HG02884 (cell line): ENCODE data around the gene AMIGO2.

ENCODE experiments used
- ATAC-seq: cut with Tn5 transposase; IDR thresholded peaks from one replicate; pipeline ENCODE4 v1.9.1; 2021; ENCODE audit warnings: mild to moderate bottlenecking, moderate library complexity; ENCODE audit not compliant: unreplicated experiment

AMIGO2 gene

DNA sequence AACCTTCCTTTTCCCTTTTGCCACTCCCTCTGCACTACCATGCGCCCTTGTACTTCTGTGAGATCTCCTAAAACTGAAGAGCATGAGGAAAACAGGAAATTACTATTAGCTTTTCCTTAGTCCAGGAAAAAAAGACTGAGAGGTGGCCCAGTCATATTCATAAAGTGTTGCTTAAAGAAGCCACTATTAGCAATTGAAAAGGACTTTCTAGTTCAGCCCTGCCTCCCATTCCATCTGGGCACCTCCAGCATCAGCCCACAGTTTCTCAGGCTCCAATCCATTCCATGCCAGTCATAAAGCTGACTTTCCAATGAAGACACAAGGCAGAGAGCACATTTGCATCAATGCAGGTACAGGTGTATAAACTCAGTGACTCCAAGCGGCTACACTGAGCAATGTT, 19.9 kb upstream of the AMIGO2 start:
- no peak for ATAC-seq

GRCh38 chr12:47098099-47098498, 18.3 kb upstream of the AMIGO2 start:
- ATAC-seq = no peak

DNA sequence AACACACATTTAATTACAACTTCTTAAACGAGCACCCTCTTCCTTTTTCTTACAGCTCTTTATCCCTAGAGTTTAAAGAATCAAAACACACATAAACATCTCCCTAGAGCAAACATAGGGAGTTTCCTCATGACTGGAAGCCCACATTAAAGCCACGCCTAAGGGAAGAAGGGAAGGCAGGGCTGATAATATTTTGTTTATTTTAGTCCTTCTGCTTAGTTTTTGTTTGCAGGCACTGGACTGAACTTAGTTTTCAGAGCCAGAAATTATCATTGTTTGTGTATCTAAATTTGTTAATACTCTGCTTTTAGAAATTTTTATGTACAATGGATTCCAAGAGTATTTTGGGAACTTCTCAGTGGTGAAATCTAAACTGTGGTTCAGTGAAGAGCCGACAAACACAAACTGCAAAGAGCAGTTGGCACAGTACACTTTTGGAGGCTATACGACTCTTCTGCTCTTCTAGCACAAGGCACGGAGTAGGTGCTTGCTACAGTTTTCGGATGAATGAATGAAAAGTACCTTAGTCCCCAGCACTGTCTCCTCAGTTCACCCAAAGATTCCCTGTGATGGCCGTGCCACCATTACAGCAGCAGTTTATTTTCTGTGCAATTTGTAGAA, 17.6 kb upstream of the AMIGO2 start:
- ATAC-seq = no peak

GRCh38 chr12:47095446-47096236, 15.9 kb upstream of the AMIGO2 start:
- no peak for ATAC-seq

GRCh38 chr12:47094804-47095203, 15.0 kb upstream of the AMIGO2 start:
- no peak for ATAC-seq

DNA sequence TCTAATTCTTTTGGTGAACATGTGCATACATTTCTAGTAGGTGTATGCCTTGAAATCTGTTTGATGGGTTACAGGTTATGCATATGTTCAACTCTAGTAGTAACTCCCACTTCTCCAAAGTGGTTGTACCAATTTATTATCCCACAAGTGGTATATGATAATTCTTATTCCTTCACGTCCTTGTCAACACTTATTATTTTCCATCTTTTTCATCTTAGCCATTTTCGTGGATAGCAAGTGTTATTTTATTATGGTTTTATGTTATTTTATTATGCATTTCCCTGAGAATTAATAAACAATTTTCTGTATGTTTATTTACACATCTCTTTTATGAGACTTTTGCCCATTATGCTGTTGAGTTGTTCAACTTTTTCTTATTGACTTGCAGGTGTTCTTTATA, 11.2 kb upstream of the AMIGO2 start:
- no peak for ATAC-seq

DNA sequence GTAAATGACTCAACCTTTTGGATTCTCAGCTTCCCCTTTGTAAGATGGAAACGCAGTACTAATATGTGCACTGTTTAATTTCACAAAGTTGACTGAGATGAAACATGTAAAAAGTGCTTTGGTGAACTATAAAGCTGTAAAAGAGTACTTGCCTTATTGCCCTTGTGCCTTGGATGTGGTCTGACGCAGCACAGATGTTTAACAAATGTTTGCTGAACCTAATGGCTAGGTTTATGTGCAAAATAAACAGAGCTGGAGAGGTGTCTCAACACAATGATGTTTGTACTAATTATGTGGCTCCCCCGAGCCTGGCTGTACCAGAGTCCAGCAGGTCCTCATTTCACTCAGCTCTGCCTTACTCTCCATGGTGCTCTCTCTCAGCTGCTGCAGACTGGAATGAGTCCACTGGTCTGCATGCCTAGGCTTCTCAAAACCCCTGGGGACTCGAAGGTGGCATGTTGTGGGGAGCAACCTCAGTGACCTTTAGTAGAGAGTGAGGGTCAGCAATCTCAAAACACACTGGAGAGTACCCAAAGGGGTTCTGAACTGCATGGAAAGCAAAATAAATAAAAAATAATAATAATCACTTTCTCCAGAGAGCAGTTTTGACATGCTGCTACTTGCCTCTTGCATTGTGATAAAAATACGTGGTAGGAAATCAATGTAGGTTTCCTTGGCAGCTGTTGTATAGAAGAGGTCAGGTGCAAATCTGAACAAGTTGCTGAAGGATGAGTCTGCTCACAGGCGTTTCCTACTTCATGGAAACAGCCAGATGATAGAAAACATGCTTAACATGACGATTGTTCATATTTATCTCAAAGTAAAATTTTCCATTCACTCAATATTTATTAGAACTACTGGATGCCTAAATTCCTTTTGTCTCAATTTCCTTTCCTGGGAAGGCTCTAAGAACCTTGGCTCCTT, 8.5 kb upstream of the AMIGO2 start:
- ATAC-seq = no peak

GRCh38 chr12:47087088-47087688, 7.4 kb upstream of the AMIGO2 start:
- ATAC-seq = no peak

DNA sequence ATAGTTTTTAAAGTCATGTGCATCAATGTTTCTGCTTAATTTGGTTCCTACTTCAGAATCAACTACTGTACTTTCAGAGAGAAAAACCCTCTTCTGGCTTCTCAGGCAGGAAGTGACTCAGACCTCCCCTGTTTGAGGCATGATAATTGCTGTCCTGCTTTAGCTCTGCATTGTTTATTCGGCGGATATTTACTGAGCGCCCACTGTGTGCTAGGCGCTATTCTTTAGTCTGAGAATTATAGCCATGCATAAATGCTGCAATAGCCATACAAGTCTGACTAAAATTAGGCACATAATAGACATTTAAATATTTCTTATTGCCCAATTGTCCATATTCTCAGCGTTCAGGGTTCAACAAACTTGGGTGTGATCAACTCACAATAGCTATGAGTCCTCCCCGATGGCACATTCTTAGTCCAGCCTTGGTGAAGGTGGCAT, 6.1 kb upstream of the AMIGO2 start:
- ATAC-seq = no peak

- ATAC-seq = no peak
These were observed 4.4 kb upstream of the AMIGO2 start for GRCh38 chr12:47084172-47084571.

DNA sequence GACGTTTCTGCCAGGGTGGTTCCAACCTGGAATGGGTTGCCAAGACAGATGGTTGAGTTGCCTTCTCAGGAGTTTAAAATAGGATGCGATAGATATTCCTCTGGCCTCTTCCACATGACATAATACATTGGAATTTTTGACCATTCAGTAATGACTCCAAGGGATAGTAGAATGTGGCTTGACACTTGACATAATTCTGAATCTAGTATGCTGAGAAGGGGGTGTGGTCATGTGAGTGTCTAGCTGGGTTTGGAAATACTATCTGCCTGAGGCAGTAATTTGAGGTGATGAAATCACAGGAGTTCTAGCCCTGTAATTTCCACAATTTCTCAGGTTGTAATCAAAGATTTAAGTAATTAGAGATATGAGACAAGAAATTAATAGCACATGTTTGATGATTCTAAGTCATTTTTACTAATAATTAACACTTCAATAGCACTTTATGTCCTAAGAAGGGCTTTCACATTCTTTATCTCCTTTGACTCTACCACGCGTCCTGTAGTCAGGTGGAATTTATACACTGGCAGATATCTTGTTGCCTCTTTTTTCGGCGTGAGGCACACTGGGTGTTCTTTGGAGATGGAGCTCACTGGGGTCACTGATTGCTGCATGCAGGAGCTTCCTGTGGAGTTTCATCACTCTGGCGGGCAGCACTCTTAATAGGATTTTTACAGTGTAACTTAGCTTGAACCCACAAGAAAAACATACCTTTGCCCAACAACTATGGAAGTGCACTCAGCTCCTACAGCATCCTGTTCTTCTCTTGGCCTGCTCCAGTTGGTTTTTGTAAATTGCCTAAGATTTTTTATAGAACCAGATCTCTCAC, 3.2 kb upstream of the AMIGO2 start:
- ATAC-seq = no peak

- ATAC-seq = no peak
These were observed 2.5 kb upstream of the AMIGO2 start for GRCh38 chr12:47082283-47082682.

DNA sequence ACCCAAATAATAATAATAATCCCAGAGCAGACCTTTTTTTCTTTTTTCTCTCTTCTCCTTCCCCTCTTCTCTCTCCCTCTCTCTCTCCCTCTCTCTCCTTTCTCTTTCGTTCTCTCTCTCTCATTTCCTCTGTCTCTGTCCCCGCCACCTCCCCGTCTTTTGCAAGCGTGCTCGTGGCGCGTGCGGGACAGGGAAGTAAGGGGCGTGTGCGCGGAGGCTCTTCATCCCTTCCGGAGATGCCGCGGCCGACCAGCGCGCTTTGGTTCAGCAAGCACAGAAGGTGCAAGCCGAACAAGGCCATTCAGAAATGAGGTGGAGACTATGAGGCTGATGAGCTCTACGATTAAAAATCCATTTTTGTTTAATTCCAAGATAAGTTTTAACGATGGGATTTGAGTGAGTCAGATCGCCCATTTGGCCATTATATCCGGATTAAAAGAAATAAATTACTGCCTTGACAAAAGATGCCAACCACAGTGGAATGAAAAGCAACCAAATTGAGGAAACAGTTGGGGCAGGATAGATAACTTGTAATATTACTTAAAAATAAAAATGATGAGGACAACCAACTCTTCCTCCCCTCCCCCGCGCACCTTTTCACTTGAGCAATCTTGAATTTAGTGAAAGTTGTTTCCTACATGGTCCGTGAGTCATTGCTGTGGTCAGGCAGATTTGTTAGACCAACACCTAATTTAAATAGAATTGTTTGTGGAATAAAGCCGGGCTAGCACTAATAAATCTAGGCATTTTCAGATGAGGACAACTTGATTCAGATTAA, 1.2 kb upstream of the AMIGO2 start:
- ATAC-seq = no peak

DNA sequence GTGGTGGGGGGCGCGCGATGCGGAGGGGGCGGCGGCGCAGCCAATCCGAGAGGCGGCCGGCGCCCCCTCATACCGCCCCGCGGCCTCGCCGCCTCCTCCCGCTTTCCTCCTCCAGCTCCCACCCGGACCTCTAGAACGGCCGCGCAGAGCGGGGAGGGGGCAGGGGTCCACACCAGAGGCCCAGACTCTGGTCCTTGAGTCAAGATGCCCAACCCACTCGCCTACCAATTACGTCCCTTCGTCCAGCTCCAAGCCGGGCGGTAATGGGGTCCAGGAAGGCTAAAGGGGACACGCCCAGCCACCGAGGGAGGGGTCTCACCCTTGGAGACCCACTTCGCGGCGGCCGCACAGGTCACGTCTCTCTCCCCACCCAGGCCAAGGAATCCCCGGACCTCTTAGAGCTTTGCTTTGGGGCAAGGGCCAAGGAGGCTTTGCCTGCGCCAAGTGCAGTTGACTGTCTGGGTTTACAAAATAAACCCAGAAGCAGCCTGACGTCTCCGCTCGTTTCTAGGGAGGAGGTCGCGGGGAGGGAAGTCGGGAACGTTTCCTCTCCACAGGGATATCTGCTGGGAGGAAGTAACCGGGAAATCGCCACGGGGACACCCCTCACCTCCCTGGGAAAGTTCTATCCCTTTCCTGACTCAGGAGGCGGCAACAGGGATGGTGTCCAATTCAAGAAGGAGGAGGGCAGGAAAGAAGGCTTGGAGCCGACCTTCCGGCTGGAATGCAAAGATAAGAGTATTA, 394 bp upstream of the AMIGO2 start:
- no peak for ATAC-seq

GRCh38 chr12:47078733-47079467, 859 bp downstream of the AMIGO2 start:
- no peak for ATAC-seq

GRCh38 chr12:47078086-47078395, 1.7 kb downstream of the AMIGO2 start:
- ATAC-seq = no peak

DNA sequence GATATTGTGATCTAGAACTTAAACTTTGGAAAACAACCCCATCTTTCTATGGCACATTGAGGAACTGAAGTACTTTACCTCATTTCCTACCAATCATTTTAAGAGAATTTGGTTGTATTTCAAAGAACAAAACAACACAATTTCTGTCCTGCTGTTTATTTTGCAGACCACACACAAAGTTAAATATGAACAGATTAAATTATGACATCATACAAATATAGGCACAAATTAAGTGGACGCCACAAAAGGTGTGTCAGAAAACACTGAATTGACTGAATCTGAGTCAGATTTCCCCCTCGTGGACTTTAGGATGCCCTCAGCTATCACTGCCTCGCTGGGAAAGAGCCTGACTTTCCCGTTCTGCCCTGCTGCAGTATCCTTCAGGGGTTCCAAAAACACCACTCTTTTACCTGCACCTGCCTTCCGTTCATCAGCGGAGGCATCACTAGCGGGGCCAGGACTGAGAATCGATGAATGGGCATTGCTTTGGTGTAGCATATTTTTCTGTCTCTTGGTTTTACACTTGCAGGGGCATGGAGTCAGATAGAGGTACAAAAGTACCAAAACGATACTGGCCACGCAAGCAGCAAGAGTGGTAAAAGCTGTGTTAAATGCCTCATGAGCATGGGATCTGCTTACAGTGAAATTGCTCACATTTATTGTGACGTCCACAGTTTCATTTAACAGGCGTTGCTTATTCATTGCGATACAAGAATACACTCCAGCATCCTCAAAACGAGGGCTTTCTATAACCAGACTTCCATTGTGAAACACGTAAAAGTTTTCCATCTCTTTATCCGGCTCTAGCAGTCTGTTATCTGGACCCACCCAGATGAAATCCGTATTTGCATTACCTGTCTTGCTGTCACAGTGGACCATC, 2.3 kb downstream of the AMIGO2 start:
- no peak for ATAC-seq
